Loucy (cell line): ENCODE results near the gene CPED1.

Experiments used
- CTCF ChIP-seq: fragments of 200-600 bp; sonication (generic); conservative IDR thresholded peaks from 2 replicates; pipeline ENCODE4 v1.5.1; 2014; ENCODE audit warnings: mild to moderate bottlenecking, antibody characterized with exemption, low read length
- EZH2phosphoT487 ChIP-seq: fragments of 200-600 bp; IDR thresholded peaks from 2 replicates; pipeline ENCODE4 v1.6.1; 2018; ENCODE audit warnings: antibody characterized with exemption, mild to moderate bottlenecking, moderate library complexity, borderline replicate concordance

- TF ChIP-seq CTCF: no peak
- TF ChIP-seq EZH2phosphoT487: no peak
These were observed 204.3 kb downstream of the CPED1 start for GRCh38 chr7:121192834-121193233.
